B cell (primary cell): Measurements from ENCODE around the gene MYMK.

Experiments
- CTCF ChIP-seq: fragments of 200-600 bp; IDR thresholded peaks from one replicate; pipeline ENCODE4 v1.8.0; 2022; ENCODE audit warnings: antibody characterized with exemption, mild to moderate bottlenecking
- EZH2 ChIP-seq: IDR thresholded peaks from 2 replicates; pipeline ENCODE4 v1.6.1; 2012; ENCODE audit warnings: borderline replicate concordance, low read depth, mild to moderate bottlenecking, moderate library complexity, low read length; ENCODE audit not compliant: insufficient read depth, poor library complexity, severe bottlenecking

- no peak for TF ChIP-seq CTCF
- TF ChIP-seq EZH2 = no peak
Measured at GRCh38 chr9:133532937-133533668, 8.3 kb upstream of the MYMK start.
